GM12878 (cell line): ENCODE data around the gene FUS. TPM values are rescaled to one million over a fixed set of nuclear protein-coding genes. Genes with fewer than 3 reads are reported as not detected.

Source experiments
- BMI1 ChIP-seq: fragments of 450-650 bp; IDR thresholded peaks from 2 replicates; pipeline ENCODE4 v1.6.1; 2016; ENCODE audit warnings: mild to moderate bottlenecking, moderate library complexity, borderline replicate concordance
- CBX3 ChIP-seq: fragments of 200-600 bp; sonication (generic); IDR thresholded peaks from 2 replicates; pipeline ENCODE4 v1.6.1; 2016; ENCODE audit warnings: low read depth, borderline replicate concordance
- CBX5 ChIP-seq: sonication (generic); IDR thresholded peaks from 2 replicates; pipeline ENCODE4 v1.6.1; 2016; ENCODE audit warnings: low read depth, moderate library complexity, mild to moderate bottlenecking, inconsistent platforms
- EGR1 ChIP-seq, 2 experiments: IDR thresholded peaks; 1 replicate in 1 of 2; 2 replicates in 1 of 2; pipeline ENCODE4 v1.6.1; 2011 to 2012; ENCODE audit warnings: low read depth in 2 of 2, low read length in 2 of 2, borderline replicate concordance in 1 of 2, mild to moderate bottlenecking in 1 of 2, moderate library complexity in 1 of 2
- EP300 ChIP-seq, 2 experiments: fragments of 150-350 bp in 1 of 2; IDR thresholded peaks; 2 replicates each; pipeline ENCODE4 v1.6.1; 2011 to 2012; ENCODE audit warnings: low read depth in 2 of 2, low read length in 2 of 2, borderline replicate concordance in 1 of 2, improper control_type of control experiment in 1 of 2, inconsistent platforms in 1 of 2; ENCODE audit not compliant: control insufficient read depth in 1 of 2
- IKZF1 ChIP-seq: fragments of 450-650 bp; conservative IDR thresholded peaks from 2 replicates; pipeline ENCODE4 v1.6.1; 2017; ENCODE audit warnings: antibody characterized with exemption, mild to moderate bottlenecking
- RELB ChIP-seq: fragments of 450-650 bp; IDR thresholded peaks from 2 replicates; pipeline ENCODE4 v1.6.1; 2017; ENCODE audit warnings: low read depth, mild to moderate bottlenecking, moderate library complexity
- SIN3A ChIP-seq: IDR thresholded peaks from 2 replicates; pipeline ENCODE4 v1.6.1; 2012; ENCODE audit warnings: low read depth, low read length, improper control_type of control experiment
- SMARCA5 ChIP-seq: fragments of 450-650 bp; IDR thresholded peaks from 2 replicates; pipeline ENCODE4 v1.6.1; 2017; ENCODE audit warnings: mild to moderate bottlenecking
- TCF12 ChIP-seq: IDR thresholded peaks from 2 replicates; pipeline ENCODE4 v1.6.1; 2011; ENCODE audit warnings: low read depth, mild to moderate bottlenecking, low read length
- ZZZ3 ChIP-seq: IDR thresholded peaks from 2 replicates; pipeline ENCODE4 v1.6.1; 2011; ENCODE audit warnings: low read depth; ENCODE audit not compliant: control insufficient read depth, insufficient read length
- polyA plus RNA-seq, 11 experiments: library from polyadenylated mRNA; depleted of rRNA in 4 of 11; unstranded in 6 of 11; stranded (reverse) in 5 of 11; fragments of >200 nt; fragmentation: Nextera tagmentation in 4 of 11; fragmentation: Illumina TruSeq in 1 of 11; extraction: Ambion mirVana in 4 of 11; extraction: Trizol in 1 of 11; gene quantifications; 1 replicate in 1 of 11; 2 replicates in 10 of 11; pipeline versions ENCODE4 v1.2.1 to v1.2.3, GENCODE V29; 2011 to 2016; ENCODE audit warnings: inconsistent platforms in 2 of 11, missing spikeins in 2 of 11, low read depth in 1 of 11
- total RNA-seq, 4 experiments: library from RNA; depleted of rRNA in 3 of 4; stranded (reverse); fragments of >200 nt in 3 of 4; fragmentation: Illumina TruSeq in 1 of 4; extraction: Trizol in 1 of 4; gene quantifications; 2 replicates each; pipeline versions ENCODE4 v1.2.1 to v1.2.3, GENCODE V29; 2013 to 2021

Gene FUS
- total and polyA plus RNA-seq, 10 of the 15 experiments (the other 5 are each of a cell fraction or from before 2014, with no cell fraction given): 46.8 to 521 (median 347) TPM

- TF ChIP-seq RELB (no peak), SIN3A (no peak), IKZF1 (no peak), BMI1 (no peak), CBX5 (no peak), ZZZ3 (no peak), EGR1 (IDR thresholded peaks at IDR 0.05; ENCODE audit: borderline replicate concordance in 1 of 2, low read depth in 2 of 2, low read length in 2 of 2) (no peak), TCF12 (no peak), SMARCA5 (no peak), EP300 (IDR thresholded peaks at IDR 0.05; ENCODE audit: borderline replicate concordance in 1 of 2, control insufficient read depth in 1 of 2, low read depth in 2 of 2, low read length in 2 of 2) (no peak), CBX3 (no peak)
- TF ChIP-seq, all 136 proteins: peak for 0
Observed at GRCh38 chr16:31149332-31149731, 30.6 kb upstream of the FUS start (continued).
